ENCODE results near the gene TNFRSF14.
"Not testable (repeated sequence)": the region's sequence is repeated elsewhere in the genome, so short reads cannot be mapped to it uniquely, and the experiment has no call there.

Gene TNFRSF14

DNA sequence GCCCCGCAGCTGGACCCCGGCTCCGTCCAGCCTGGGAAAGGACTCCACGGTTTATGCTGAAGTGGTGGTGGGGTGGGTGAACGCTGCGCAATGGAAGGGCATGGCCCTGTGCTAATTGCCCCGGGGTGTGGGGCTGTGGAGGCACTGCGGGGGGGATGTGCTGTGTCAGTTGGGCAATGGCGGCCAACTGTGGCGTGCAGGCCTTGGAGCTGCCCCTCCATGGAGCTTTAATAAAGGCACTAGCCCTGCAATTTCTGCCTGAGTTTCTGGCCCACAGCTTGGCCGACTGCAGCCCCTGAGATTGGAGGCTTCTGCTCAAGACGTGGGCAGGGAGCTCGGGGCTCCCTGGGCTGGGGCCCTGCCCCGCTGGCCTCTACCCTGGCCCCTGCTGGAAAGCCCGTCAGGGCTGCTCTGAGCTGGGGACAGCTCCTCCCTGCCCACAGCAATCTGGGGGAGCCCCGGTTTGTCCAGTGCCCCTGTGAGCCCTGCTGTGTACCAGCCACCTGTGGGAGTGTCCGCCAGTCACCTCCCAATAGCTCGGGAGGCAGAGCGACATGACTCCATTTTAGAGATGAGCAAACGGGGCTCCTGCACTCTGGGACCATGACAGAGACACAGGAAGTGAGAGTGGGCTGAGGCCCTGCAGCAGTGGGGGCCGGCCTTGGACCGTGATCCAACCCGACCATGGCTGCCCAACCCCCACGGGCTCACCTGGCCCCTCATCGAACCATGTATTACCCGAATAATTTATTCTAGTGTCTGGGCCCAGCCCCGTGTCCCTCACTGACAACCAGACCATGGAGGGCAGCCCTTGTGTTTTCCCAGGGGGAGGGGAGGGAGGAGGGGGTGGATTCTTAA, 8.7 kb upstream of the TNFRSF14 start:
- peak in 1 of 2 experiments; percentile 26 for DNase-seq (ENCODE audit: low read depth in 1 of 2, low spot score in 1 of 2)

DNA sequence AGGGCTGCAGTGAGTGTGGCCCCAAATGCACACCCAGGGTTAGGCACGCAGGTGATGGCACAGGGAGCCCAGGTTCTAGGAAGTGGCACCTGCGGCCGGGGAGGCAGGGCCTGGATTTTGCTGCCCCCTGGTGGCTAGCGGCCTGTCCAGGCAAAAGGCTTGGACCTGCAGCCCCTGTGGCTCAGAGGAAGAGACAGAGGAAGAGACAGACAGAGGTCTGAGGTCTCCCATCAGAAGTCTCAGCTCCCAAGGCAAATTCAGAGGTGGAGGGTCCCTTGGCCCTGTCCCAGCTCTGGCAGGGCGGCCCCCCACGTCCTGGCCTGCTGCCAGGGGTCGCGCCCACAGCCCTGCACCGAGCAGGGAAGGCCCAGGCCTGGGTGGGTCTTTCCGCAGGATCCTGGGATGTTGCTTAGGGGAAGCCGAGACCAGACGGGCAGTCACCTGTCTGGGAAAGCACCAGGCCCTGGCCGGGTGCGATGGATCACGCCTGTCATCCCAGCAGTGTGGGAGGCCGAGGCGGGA, 8.0 kb upstream of the TNFRSF14 start:
- Histone ChIP-seq H3K27me3 (ENCODE audit: insufficient read depth, poor library complexity, severe bottlenecking) (no peaks in the 10 kb centered on the region), H3K27ac (replicated peaks) (peak overlapping the region; percentile 91), H3K4me3 (replicated peaks; ENCODE audit: insufficient read depth, low read length) (peak overlapping the region; percentile 69)
- no peak for TF ChIP-seq GABPA (IDR thresholded peaks at IDR 0.05; ENCODE audit: low read depth)
- no peak for TF ChIP-seq POLR2AphosphoS5 (IDR thresholded peaks at IDR 0.05; ENCODE audit: low read depth)
- TF ChIP-seq, protein P1, sequence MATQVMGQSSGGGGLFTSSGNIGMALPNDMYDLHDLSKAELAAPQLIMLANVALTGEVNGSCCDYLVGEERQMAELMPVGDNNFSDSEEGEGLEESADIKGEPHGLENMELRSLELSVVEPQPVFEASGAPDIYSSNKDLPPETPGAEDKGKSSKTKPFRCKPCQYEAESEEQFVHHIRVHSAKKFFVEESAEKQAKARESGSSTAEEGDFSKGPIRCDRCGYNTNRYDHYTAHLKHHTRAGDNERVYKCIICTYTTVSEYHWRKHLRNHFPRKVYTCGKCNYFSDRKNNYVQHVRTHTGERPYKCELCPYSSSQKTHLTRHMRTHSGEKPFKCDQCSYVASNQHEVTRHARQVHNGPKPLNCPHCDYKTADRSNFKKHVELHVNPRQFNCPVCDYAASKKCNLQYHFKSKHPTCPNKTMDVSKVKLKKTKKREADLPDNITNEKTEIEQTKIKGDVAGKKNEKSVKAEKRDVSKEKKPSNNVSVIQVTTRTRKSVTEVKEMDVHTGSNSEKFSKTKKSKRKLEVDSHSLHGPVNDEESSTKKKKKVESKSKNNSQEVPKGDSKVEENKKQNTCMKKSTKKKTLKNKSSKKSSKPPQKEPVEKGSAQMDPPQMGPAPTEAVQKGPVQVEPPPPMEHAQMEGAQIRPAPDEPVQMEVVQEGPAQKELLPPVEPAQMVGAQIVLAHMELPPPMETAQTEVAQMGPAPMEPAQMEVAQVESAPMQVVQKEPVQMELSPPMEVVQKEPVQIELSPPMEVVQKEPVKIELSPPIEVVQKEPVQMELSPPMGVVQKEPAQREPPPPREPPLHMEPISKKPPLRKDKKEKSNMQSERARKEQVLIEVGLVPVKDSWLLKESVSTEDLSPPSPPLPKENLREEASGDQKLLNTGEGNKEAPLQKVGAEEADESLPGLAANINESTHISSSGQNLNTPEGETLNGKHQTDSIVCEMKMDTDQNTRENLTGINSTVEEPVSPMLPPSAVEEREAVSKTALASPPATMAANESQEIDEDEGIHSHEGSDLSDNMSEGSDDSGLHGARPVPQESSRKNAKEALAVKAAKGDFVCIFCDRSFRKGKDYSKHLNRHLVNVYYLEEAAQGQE (IDR thresholded peaks at IDR 0.05; ENCODE audit: insufficient replicate concordance, low read depth): no peak
- TF ChIP-seq, protein P2, sequence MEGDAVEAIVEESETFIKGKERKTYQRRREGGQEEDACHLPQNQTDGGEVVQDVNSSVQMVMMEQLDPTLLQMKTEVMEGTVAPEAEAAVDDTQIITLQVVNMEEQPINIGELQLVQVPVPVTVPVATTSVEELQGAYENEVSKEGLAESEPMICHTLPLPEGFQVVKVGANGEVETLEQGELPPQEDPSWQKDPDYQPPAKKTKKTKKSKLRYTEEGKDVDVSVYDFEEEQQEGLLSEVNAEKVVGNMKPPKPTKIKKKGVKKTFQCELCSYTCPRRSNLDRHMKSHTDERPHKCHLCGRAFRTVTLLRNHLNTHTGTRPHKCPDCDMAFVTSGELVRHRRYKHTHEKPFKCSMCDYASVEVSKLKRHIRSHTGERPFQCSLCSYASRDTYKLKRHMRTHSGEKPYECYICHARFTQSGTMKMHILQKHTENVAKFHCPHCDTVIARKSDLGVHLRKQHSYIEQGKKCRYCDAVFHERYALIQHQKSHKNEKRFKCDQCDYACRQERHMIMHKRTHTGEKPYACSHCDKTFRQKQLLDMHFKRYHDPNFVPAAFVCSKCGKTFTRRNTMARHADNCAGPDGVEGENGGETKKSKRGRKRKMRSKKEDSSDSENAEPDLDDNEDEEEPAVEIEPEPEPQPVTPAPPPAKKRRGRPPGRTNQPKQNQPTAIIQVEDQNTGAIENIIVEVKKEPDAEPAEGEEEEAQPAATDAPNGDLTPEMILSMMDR (IDR thresholded peaks at IDR 0.05; ENCODE audit: insufficient read depth, low read length): peak; percentile 91
- peak; percentile 36; the same call in 1 of the 2 replicates for TF ChIP-seq SPI1 (IDR thresholded peaks at IDR 0.05; ENCODE audit: borderline replicate concordance, low read depth)
- peak in 1 of 2 experiments; percentile 88 for DNase-seq (ENCODE audit: low read depth in 1 of 2, low spot score in 1 of 2)

More for the DNA sequence above, 8.7 kb upstream of the TNFRSF14 start:
- peak overlapping the region; percentile 91 for H3K27ac ChIP-seq (replicated peaks)
- H3K27me3 ChIP-seq (ENCODE audit: insufficient read depth, poor library complexity, severe bottlenecking): no peaks in the 10 kb centered on the region
- H3K4me3 ChIP-seq (replicated peaks; ENCODE audit: insufficient read depth, low read length): peak overlapping the region; percentile 69
- TF ChIP-seq GABPA (IDR thresholded peaks at IDR 0.05; ENCODE audit: low read depth) (no peak), SPI1 (IDR thresholded peaks at IDR 0.05; ENCODE audit: borderline replicate concordance, low read depth) (no peak), POLR2AphosphoS5 (IDR thresholded peaks at IDR 0.05; ENCODE audit: low read depth) (no peak; the same call in none of the 2 replicates)
- TF ChIP-seq, protein P1 (IDR thresholded peaks at IDR 0.05; ENCODE audit: insufficient replicate concordance, low read depth): no peak
- TF ChIP-seq, protein P2 (IDR thresholded peaks at IDR 0.05; ENCODE audit: insufficient read depth, low read length): no peak

DNA sequence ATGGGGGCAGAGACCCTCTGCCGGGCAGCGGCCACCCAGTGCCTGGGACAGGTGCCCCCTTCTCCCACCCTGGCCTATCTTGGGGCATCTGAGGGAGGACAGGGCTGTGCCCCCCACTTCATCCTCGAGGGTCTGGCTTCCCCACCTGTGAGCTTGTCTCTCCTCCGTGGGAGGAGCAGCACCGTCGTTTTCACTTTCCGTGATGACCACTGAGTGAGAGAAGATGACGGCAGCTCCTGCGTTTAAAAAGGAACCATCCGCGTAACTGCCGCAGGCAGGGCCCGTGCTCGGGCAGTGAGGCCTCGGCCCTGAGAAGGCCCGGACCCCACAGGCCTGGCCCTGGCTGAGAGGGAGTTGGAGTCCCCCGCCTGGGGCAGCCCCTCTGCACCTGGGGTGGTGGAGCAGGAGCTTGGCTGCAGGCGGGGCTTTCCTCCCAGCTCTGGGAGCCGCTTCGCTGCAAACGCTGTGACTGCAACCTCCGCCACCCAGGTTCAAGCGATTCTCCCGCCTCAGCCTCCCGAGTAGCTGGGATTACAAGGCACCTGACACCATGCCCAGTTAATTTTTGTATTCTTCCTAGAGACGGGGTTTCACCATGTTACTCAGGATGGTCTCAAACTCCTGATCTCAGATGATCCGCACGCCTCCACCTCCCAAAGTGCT, 6.7 kb upstream of the TNFRSF14 start:
- peak overlapping the region; percentile 91 for H3K27ac ChIP-seq (replicated peaks)
- H3K4me3 ChIP-seq (replicated peaks; ENCODE audit: insufficient read depth, low read length); H3K27me3 ChIP-seq (ENCODE audit: insufficient read depth, poor library complexity, severe bottlenecking); DNase-seq (ENCODE audit: low read depth in 1 of 2, low spot score in 1 of 2): not testable (repeated sequence)

DNA sequence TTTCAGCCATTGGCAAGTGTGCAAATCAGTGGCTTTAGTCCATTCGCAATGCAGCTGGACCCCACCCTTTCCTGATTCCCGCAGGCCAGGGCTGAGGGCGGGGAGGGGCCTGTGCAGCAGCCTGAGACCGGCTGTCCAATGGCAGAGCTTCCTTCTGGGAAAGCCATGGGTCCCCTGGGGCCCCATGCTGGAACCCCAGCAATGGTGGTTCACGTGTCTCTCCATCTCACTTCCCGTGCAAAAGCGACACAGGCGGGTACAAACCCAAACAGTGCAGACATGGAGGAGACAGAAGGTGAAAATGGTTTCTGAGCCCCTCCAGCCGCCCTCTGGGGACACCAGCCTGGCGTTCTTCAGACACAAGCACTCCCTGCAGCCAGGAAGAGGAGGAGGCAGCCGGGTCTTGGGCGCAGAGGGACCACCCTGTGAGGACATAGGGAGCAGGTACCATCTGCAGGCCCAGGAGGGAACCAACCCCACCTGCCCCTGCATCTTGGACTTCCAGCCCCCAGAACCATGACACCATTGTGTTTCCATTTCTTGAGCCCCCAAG, 5.8 kb upstream of the TNFRSF14 start:
- not testable (repeated sequence) for H3K27me3 ChIP-seq (ENCODE audit: insufficient read depth, poor library complexity, severe bottlenecking); H3K27ac ChIP-seq (replicated peaks); DNase-seq (ENCODE audit: low read depth in 1 of 2, low spot score in 1 of 2); H3K4me3 ChIP-seq (replicated peaks; ENCODE audit: insufficient read depth, low read length)

DNA sequence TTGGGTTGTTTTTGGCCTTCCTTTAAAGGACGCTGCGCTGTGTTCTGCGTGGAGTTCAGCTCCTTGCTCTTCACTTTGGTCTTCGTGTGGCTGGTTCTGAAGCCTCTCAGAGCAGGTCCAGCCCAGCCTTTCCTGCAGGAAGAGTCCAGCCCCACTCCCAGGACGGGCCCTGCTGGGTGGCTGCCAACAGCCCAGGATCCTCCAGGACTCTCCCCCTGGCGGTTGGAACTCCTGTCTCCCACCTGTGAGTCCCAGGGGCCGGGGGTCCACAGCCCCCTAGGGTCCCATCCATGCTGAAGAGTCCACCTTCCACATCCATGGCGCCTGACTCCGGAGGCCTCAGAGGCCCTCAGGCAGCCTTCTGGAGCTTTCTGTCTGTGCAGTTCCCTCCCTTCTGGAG, 4.6 kb upstream of the TNFRSF14 start:
- DNase-seq (ENCODE audit: low read depth in 1 of 2, low spot score in 1 of 2); H3K4me3 ChIP-seq (replicated peaks; ENCODE audit: insufficient read depth, low read length); H3K27ac ChIP-seq (replicated peaks): not testable (repeated sequence)

More for the DNA sequence above, 4.6 kb upstream of the TNFRSF14 start:
- H3K27me3 ChIP-seq (ENCODE audit: insufficient read depth, poor library complexity, severe bottlenecking): not testable (repeated sequence)

All from HL-60 (cell line).